ENCODE measurements around the gene TMEM91. TPM values are rescaled to one million over a fixed set of nuclear protein-coding genes. Genes with fewer than 3 reads are reported as not detected.

Gene TMEM91
- total and polyA plus RNA-seq, 2 experiments from 2014 or later, result 27.5 to 51.8 TPM

- H3K4me1 ChIP-seq (ENCODE audit: insufficient read depth), result peaks cover 12% of the 10 kb centered on the region
- H3K36me3 ChIP-seq (replicated peaks; ENCODE audit: insufficient read depth, low read depth), result no peaks in the 10 kb centered on the region
- H3K9me3 ChIP-seq (ENCODE audit: low read depth), result no peaks in the 10 kb centered on the region
- no peak for TF ChIP-seq EZH2 (IDR thresholded peaks at IDR 0.05; ENCODE audit: borderline replicate concordance)
- TF ChIP-seq EZH2phosphoT487 (IDR thresholded peaks at IDR 0.05; ENCODE audit: low read depth, severe bottlenecking, unreplicated experiment), result no peak
- TF ChIP-seq, protein P1, sequence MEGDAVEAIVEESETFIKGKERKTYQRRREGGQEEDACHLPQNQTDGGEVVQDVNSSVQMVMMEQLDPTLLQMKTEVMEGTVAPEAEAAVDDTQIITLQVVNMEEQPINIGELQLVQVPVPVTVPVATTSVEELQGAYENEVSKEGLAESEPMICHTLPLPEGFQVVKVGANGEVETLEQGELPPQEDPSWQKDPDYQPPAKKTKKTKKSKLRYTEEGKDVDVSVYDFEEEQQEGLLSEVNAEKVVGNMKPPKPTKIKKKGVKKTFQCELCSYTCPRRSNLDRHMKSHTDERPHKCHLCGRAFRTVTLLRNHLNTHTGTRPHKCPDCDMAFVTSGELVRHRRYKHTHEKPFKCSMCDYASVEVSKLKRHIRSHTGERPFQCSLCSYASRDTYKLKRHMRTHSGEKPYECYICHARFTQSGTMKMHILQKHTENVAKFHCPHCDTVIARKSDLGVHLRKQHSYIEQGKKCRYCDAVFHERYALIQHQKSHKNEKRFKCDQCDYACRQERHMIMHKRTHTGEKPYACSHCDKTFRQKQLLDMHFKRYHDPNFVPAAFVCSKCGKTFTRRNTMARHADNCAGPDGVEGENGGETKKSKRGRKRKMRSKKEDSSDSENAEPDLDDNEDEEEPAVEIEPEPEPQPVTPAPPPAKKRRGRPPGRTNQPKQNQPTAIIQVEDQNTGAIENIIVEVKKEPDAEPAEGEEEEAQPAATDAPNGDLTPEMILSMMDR (IDR thresholded peaks at IDR 0.05; ENCODE audit: poor library complexity), result no peak
- 90% methylated on average over 9 of the region's 9 CpGs for WGBS (ENCODE audit: low lambda C conversion rate, missing lambda C conversion rate)
- H4K20me1 ChIP-seq (ENCODE audit: insufficient read depth, poor library complexity, severe bottlenecking), result no peaks in the 10 kb centered on the region
- H3K4me2 ChIP-seq, result no peak overlapping the region
- no peaks in the 10 kb centered on the region for H3K27me3 ChIP-seq
- H3K79me2 ChIP-seq, result no peaks in the 10 kb centered on the region
- DNase-seq (ENCODE audit: low spot score), result no peak
- H3K9me2 ChIP-seq (replicated peaks; ENCODE audit: insufficient read depth), result no peaks in the 10 kb centered on the region
- H3K4me3 ChIP-seq, result no peak overlapping the region
- no peak overlapping the region for H2AFZ ChIP-seq
- H3K27ac ChIP-seq, result no peak overlapping the region
Measured at GRCh38 chr19:41411100-41411967, 35.0 kb downstream of the TMEM91 start.

DNA sequence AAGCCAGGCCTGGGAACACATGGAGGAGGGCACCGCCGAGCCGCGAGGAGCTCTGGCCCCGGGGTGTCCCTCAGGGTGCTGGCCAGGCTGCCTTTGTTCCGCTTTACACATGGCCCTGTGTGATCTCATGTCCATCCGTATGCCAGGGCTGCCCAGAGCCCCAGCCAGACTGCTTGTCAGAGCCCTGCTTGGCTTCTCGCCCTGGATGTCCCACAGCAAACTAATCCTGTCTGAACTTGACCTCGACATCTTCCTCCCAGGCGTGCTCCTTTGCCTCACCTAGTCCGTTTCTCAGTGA lies 35.6 kb downstream of the TMEM91 start:
- WGBS (ENCODE audit: low lambda C conversion rate, missing lambda C conversion rate), result 98% methylated on average over 11 of the region's 11 CpGs

GRCh38 chr19:41412953-41413352 lies 36.6 kb downstream of the TMEM91 start:
- Histone ChIP-seq H3K4me3 (no peak overlapping the region), H3K4me1 (ENCODE audit: insufficient read depth) (peaks cover 12% of the 10 kb centered on the region), H3K4me2 (no peak overlapping the region), H4K20me1 (ENCODE audit: insufficient read depth, poor library complexity, severe bottlenecking) (no peaks in the 10 kb centered on the region), H3K27me3 (no peaks in the 10 kb centered on the region), H3K36me3 (replicated peaks; ENCODE audit: insufficient read depth, low read depth) (no peaks in the 10 kb centered on the region), H3K9me3 (ENCODE audit: low read depth) (no peaks in the 10 kb centered on the region), H3K79me2 (no peaks in the 10 kb centered on the region), H3K9me2 (replicated peaks; ENCODE audit: insufficient read depth) (no peaks in the 10 kb centered on the region), H2AFZ (no peak overlapping the region), H3K27ac (no peak overlapping the region)
- no peak for TF ChIP-seq EZH2phosphoT487 (IDR thresholded peaks at IDR 0.05; ENCODE audit: low read depth, severe bottlenecking, unreplicated experiment)
- TF ChIP-seq EZH2 (IDR thresholded peaks at IDR 0.05; ENCODE audit: borderline replicate concordance), result no peak
- TF ChIP-seq, protein P1 (IDR thresholded peaks at IDR 0.05; ENCODE audit: poor library complexity), result no peak
- WGBS (ENCODE audit: low lambda C conversion rate, missing lambda C conversion rate), result 96% methylated on average over 5 of the region's 5 CpGs
- DNase-seq (ENCODE audit: low spot score), result no peak

More for the DNA sequence above, 35.6 kb downstream of the TMEM91 start:
- no peak overlapping the region for H3K4me2 ChIP-seq
- H3K36me3 ChIP-seq (replicated peaks; ENCODE audit: insufficient read depth, low read depth), result no peaks in the 10 kb centered on the region
- no peak overlapping the region for H2AFZ ChIP-seq
- no peak for DNase-seq (ENCODE audit: low spot score)
- no peak overlapping the region for H3K4me3 ChIP-seq
- no peaks in the 10 kb centered on the region for H4K20me1 ChIP-seq (ENCODE audit: insufficient read depth, poor library complexity, severe bottlenecking)
- no peaks in the 10 kb centered on the region for H3K9me2 ChIP-seq (replicated peaks; ENCODE audit: insufficient read depth)
- H3K79me2 ChIP-seq, result no peaks in the 10 kb centered on the region
- no peaks in the 10 kb centered on the region for H3K27me3 ChIP-seq
- H3K4me1 ChIP-seq (ENCODE audit: insufficient read depth), result peaks cover 12% of the 10 kb centered on the region
- TF ChIP-seq, protein P1 (IDR thresholded peaks at IDR 0.05; ENCODE audit: poor library complexity), result no peak
- TF ChIP-seq EZH2 (IDR thresholded peaks at IDR 0.05; ENCODE audit: borderline replicate concordance), result no peak
- no peak for TF ChIP-seq EZH2phosphoT487 (IDR thresholded peaks at IDR 0.05; ENCODE audit: low read depth, severe bottlenecking, unreplicated experiment)
- no peak overlapping the region for H3K27ac ChIP-seq
- H3K9me3 ChIP-seq (ENCODE audit: low read depth), result no peaks in the 10 kb centered on the region
